ENCODE data around the gene TDRKH.

GRCh38 chr1:151759241-151759640 lies 31.1 kb downstream of the TDRKH start:
- TF ChIP-seq CTCF (IDR thresholded peaks at IDR 0.05): no peak
- no peak for TF ChIP-seq POLR2A (IDR thresholded peaks at IDR 0.05)
- no peak for TF ChIP-seq POLR2AphosphoS5 (IDR thresholded peaks at IDR 0.05)

Measured in breast epithelium (tissue), 3 donors.